Activated CD8-positive, alpha-beta memory T cell treated with anti-CD3 and anti-CD28 coated beads for 4 hours (primary cell): Measurements from ENCODE around the gene LRRN2.

Experiments used
- DNase-seq, 2 donors: peaks; one replicate each; pipeline ENCODE4 v3.0.0-alpha.2; 2020; ENCODE audit warnings: low read depth in 2 of 2

Gene LRRN2

DNA sequence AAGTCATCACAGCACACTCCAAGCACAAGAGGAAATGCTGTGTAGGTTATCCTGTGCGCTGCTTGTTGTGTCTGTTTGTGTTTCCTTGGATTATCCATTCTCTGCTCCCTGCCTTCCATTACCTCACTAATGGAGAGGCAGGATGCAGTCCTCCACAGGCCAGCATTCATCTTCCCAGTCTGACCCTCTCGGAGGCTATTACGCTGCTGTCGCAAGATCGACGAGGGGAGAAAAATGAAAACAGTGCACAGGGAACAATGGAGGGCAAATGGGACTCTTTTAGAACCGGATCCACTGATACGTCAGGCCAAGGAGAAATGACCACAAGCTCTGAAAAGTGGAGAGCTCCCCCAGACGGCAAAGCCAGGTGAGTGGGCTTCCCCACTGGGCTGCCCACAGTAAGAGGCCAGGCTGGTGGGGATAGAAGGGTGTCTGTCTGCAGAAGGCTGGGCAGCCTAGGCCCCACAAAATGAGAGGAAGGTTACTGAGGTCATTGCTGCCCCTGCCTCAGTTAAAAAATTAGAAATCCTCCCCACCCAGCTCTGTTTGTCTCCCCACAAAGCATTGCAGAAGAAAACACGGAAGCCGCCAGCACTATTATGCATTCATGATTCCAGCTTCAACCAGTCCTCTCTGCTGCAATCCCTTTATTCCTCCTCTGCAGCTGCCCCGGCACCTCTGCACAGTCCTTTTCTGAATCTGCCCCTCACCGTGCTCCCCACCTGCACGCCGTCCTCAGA lies 21.7 kb downstream of the LRRN2 start:
- DNase-seq: no peak

DNA sequence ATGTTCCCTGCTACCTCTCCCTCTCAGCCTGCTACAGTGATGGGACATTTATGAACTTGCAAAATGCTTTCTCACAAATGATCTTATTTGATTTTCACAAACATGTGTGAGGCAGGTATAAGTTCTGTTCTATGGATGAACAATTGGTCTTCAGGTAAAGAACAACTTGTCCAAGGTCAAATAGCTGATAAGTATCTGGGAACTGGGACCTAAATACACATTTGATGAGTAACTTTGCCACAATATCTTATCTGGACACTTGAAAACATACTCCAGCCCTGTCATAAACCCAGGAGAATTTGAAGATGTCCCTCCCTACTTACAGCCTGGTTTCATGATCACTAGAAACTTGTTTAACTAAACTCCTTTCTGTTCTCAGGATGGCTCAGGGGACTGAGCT lies 23.0 kb downstream of the LRRN2 start:
- no peak for DNase-seq

DNA sequence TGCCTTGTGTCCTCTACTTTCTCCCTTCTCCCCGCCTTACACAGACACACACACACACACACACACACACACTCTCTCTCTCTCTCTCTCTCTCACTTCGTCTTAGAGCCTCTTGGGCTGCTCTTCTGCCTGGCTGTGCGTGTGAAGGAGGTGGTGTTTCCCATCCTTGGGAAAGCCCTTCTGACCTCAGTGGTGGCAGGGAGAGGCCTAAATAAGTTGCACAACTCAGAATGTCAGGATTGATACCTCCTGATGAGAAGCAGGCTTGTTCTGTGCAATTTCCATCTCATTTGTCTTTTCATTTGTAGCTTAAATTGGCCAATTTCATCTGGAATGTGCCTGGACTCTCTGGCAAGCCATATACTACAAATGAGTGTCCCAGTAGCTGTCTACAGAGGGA lies 25.0 kb downstream of the LRRN2 start:
- no peak for DNase-seq

DNA sequence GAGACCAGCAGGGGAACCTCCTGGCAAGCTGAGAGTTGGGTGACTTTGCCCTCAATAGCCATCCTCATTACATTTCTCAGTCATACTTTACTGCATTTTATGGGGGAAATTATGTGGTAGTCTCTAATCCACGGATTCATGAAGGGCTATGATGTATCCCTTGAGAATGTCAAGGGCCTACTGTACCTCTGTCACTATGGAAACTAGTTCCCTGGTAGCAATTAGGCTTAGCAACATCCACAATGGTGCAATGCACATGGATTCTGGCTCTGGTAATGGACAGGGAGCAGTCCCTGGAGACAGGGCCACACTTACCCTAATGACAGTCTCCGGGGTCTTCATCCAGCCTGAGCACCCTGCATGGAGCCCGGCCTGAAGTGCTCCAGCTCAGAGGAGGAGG lies 26.5 kb downstream of the LRRN2 start:
- DNase-seq: no peak

DNA sequence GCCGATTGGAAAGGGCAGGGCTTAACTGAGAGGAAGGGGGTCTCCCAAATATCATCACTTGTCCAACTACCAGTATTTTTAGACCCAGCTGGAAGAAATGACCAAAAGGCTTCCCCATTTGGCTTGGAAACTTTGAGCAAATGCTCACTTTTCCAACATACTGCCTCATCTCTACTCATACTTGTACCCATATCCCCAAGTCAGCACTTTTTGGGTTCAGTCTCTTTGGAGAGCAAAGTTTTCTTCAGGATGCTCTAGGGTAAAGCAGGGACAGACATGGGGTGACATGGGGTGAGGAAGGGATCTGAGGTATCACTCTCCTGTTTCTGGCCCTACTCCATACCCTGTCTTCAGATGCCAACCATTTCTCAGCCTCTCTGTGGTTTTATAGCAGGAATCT lies 27.2 kb downstream of the LRRN2 start:
- DNase-seq: no peak

DNA sequence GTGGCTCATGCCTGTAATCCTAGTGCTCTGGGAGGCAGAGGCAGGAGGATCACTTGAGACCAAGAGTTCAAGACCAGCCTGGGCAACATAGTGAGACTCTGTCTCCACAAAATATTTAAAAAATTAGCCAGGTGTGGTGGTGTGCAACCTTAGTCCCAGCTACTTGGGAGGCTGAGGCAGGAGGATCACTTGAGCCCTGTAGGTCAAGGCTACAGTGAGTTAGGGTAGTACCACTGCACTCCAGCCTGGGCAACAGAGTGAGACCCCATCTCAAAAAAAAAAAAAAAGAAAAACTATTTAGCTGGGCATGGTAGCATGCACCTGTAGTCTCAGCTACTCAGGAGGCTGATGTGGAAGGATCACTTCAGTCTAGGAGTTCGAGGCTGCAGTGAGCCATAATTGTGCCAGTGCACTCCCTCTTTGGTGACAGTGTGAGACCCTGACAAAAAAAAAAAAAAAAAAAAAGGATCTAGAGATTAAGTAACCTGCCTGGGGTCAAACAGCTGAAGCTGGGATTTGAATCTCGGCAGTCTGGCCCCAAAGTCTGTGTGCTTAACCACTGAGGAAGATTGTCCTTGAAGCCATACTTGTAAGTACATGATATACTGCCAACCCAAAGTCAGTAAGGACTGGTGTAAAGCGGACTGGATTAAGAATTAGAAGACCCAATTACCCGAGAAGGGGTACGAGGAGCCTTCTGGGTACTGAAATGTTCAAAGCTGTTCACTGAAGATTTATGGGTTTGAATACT lies 31.8 kb downstream of the LRRN2 start:
- DNase-seq: no peak

DNA sequence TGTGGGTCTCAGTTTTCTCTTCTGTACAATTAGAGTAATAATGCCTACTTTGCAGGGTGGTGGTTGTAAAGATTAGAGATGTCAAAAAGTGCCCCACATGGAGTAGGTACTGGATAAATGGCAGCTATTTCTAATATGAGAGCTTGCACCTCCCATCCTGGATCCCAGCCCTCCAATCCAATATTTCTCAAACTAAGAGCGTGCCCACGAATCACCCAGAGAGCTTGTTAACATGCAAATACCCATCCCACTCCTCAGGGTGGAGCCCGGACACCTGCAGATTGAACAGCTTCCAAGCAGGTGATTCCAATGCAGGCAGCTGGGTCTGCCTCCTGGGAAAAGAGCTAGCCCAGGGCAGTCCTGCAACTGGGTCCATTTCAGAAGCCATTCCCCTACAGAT lies 33.0 kb downstream of the LRRN2 start:
- DNase-seq: no peak

DNA sequence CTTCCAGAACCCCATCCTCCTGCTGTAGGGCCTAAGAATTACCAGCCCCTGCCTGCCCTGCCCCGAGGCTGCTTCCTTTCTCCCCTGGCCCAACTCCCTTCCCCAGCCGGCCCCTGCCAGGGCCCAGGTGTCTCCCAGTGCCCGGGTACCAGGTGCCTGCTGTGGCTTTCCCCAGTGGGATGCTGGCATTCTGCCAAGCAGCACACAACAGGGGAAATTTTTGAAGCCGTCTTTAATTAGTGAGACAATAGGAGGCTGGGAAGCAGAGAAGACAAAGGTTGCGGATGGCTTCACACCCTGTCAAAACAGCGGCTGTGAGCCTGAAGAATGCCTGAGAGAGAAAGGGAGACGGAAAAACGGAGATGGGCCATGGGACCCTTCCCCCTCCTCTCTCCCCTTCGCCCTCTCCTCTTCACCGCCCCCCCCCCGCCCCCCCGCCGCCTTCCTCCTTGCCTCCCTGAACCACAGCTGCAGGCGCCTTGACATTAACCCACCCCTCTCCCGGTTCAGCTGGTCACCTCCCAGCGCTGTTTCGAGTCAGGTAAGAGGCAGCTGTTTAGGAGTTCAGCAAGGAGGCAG lies 33.6 kb downstream of the LRRN2 start:
- DNase-seq: no peak

DNA sequence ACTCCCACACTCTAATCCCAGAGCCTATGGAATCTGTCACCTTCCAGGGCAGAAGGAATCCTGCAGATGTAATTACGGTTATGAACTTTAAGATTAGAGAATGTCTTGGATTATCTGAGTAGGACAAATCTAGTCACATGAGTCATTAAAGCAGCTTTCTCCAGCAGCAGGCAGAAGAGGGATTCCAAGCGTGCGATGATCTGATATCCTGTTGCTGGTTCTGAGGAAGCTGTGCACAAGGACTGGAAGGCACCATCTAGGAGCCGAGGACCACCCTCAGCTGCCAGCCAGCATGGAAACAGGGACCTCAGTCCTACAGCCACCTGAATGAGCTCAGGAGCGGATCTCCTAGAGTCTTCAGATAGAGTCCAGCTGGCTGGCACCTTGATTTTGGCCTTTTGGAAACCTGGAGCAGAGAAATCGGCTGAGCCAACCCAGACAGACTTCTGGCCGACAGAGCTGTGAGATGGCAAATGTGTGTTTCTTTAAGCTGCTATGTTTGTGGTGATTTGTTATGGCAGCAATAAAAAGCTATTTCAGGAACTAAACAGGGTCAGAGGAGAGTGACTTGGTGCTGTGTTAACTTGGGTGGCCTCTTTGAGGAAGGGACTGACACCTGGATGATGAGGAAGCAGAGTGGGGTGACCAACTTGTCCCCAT lies 34.5 kb downstream of the LRRN2 start:
- DNase-seq: no peak

DNA sequence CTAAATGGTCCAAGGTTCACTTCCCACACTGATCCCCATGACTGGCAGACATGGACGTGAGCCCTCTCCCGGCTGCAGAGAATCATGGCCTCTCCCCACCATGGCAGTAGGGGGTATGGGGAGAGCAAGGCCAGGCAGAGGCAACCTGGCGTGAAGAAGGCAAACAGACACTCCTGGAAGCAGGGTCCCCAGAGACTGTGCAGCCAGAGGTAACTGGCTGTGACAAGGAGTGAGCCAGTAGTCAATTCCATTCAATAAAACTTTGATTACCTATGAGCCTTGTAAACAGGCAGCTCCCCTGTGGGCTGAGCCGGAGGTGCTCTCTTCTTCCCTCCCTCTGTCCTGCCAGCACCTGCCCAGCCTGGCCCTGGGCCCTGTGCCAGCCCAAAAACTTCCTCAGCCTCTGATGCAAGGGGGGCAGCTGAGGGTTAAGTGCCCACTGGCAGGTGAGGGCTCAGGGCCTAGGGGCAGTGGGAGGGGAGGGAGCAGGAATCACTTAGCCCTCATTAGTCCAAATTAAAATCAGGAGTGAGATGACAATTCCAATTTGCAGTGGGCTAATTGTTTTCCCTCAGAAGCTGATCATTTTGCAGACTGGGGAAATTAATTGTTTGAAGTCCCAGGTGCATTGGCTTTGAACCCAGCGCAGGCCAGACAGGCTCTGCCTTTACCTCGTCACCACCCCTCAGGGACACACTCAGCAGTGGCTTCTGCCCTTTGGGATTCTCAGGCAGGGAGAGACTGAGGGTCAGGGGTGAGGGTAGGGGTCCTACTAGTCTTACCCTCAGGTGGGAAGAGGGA lies 35.6 kb downstream of the LRRN2 start:
- DNase-seq: no peak

DNA sequence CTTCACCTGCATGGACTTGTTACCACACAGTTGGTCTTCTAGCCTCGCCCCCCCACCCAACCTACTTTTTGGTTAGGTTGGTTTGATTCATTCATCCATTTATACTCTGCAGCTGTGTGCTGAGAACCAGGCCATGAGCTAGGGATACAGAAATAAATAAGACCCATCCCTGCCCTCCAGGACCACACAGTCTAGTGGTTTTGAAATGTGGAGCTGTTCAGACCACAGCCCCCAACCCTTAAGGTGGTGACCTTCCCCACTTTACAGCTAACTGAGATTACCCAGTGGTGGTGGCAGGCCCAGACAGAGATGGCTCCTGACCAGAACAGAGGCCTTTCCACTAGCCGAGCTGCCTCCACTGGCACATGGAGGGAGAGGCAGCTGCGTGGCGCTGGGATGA lies 37.0 kb downstream of the LRRN2 start:
- DNase-seq: no peak

DNA sequence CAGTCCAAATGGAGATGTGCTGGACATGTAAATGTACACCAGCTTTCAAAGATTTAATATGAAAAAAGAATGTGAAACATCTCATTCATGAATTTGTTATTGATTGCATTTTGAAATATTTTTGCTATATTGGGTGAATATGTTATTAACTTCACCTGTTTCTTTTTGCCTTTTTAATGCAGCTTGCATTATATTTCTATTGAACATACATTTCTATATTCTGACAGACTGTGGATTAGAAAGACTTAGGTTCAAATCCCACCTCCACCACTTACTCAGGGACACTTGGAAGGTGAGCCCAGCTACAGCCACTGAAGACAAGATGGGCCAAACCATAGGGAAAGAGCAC lies 37.8 kb downstream of the LRRN2 start:
- DNase-seq: no peak

DNA sequence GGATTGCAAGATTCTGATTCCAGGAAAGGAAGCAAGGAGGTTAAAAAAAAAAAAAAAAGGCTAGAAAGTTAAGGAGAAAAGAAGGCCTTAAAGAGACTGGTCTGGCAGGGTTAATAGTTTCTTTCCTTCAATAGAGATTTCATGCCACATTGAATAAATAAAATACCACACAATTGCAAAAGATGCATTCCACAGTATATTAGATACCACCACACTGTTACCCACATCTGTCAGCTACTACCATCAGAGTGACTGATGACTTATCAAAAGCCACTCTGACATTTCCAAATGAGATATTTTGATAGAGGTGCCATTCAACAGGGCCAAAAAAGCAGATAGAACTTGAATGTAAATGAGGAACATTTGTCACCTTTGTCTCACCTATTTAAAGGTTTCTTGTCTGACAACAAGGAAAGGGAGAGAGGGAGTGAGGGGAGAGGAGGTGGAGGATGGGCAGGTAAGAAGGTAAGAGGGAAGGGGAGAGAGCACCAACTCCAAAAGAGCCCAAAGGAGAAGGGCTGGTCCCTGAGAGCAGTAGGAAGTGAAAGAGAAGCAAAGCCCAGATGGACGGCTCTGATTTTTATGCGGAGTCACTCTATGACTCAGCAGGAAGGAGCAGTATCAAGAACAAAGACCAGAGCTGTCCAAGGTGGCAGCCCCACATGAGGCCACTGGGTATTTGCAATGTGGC lies 38.3 kb downstream of the LRRN2 start:
- no peak for DNase-seq

DNA sequence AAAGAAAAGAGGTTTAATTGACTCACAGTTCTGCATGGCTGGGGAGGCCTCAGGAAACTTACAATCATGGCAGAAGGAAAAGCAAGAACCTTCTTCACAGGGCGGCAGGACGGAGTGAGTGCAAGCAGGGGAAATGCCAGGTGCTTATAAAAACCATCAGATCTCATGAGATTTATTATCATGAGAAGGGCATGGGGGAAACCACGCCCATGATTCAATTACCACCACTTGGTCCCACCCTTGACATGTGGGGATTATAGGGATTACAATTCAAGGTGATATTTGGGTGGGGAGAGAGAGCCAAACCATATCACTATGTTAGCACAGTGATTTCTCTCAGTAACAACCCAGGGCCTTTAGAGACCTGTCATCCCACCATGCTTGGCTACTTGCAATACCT lies 39.9 kb downstream of the LRRN2 start:
- no peak for DNase-seq

DNA sequence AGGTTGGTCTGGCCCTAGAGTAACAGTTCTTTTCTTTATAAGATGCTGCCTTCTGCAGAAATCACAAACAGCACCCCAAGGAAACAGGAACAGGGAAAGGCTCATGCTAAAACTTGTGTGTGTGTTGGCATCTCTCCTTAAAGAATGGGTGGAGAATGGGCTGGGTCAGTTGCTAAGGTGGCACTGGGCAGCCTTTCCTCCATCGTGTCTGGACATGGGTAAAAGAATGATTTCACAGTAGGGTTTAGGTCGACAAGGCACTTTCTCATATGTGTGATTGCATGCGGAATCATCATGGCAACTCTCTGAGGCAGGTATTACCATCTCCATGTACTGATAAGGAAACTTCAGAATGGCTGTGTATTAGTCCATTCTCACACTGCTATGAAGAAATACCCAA lies 40.3 kb downstream of the LRRN2 start:
- DNase-seq: no peak

DNA sequence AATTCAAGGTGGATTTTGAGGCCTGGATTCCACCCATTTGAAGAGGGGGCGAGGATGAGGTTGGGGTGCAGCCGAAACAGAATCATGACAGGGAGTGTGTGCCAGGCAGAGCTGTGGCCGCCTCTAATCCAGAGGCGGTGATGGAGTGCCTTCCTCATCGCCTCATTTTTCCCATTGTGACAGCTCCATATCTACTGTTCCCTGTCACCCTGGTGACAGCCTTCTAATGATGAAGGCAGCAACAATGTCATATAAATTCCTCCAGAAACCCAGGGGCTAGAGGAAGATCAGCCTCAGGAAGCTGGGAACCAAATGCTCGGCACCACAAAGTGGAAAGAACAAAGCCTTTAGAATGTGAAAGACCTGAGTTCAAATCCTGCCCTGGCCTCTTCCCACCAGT lies 42.0 kb downstream of the LRRN2 start:
- DNase-seq: no peak

DNA sequence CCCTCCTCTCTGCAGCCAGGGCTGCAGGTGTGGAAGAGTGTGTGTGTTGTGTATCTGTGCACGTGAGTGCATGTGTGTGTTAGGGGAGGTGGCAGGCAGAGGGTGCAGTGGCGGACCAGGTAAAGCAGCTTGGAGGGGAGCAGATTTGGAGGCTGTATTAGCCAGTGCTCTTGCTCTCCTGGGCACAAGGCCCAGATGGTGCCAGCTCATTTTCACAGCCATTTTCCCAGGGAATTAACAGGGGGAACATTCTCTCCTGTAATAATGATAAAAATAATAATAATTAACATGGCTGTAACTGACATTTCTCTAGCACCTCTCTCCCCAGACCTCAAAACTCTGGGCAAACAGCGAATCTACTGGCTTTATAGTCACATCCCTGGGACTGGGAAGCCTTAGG lies 43.6 kb downstream of the LRRN2 start:
- no peak for DNase-seq

DNA sequence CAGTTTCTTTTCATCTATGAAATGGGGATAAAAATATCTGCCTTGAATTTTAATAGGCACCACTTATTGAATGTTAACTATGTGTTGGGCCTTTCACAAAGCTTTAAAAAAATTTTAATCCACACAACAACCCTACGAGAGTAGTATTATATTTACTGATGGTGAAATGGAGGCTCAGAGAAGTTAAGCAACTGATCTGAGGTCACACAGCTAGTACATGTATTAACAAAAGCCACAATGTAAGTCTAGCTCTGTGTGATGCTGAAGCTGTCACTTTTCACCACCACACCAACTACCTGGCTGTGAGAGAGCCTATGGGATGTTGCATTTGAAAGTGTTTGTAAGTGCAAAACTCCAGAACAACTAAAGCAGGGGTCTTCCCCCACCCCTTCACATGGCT lies 44.1 kb downstream of the LRRN2 start:
- no peak for DNase-seq

DNA sequence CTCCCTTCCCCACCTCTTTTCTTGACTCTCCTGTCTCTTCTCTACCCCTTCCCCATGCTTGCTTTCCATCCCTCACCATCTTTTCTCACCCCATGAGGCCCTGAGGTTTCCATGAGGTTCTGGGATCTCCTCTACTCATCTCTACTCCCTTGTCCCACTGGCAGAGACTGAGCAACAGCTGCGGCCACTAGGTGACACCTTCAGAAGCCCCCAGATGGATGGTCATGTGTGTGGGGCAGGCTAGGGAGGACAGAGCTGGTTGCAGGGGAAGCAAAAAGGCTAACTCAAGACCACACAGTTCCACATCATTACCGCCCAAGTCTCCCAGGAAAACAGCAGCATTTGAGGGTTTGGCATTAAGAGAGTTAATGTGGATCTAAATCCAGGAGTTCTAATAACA lies 45.0 kb downstream of the LRRN2 start:
- no peak for DNase-seq

DNA sequence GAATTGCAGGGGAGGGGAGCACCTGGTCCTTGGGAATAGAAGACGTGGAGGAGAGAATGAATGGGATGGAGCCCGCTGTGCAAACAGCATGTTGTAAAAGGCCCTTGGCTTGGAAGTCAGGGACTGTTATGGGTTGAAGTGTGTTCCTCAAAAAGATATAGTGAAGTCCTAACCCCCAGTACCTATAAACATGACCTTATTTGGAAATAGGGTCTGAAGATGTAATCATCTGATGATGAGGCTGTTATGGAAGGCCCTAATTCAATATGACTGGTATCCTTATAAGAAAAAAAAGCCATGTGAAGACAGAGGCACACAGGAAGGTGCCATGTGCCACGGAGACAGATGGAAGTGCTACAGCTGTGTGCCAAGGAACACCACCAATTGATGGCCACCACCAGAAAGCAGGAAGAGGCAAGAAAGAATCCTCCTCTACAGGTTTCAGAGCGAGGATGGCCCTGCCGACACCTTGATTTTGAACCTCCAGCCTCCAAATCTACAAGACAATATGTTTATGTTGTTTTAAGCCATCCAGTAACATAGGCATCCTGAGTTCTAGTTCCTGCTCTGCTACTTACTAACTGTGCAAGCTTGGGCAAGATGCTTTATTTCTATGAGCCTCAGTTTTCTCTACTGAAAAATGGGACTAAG lies 51.2 kb downstream of the LRRN2 start:
- DNase-seq: no peak

DNA sequence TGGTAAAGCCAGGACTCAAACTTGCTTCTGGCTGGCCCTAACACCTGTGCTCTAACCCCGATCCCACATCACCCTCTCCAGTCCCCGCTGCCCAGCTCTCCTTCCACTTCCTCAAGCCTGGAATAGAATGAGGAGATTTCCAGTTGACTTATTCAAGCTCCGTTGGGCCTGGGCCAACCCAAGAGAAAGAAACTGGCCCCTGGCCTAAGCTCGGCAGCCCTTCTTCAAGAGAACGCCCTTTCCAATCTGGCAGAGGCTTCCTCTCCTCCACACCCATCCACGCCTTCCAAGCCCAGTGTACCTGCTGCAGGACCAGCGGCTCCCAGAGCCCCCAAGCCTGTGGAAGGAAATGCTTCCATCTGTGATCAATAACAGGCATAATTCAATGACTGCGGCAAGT lies 51.9 kb downstream of the LRRN2 start:
- no peak for DNase-seq
